ENCODE measurements around the gene MRPL34.

GRCh38 chr19:17275441-17276175, 30.1 kb upstream of the MRPL34 start:
- TF ChIP-seq CC2D1A (IDR thresholded peaks at IDR 0.05) (no peak), EP300 (IDR thresholded peaks at IDR 0.05; ENCODE audit: low read length) (no peak), ELF4 (CRISPR knock-in tag; IDR thresholded peaks at IDR 0.05) (no peak), POLR2AphosphoS5 (IDR thresholded peaks at IDR 0.05; ENCODE audit: control insufficient read depth, insufficient read depth, low read depth, low read length) (no peak)

Measured in K562 (cell line).